ENCODE results near the gene TMEM106C.

Gene TMEM106C

GRCh38 chr12:48004053-48004941 is 40.9 kb downstream of the TMEM106C start, which contains the start of gene COL2A1:
Gene COL2A1, minus strand, starts transcription at chr12:48004476. Its CDS starts 155 bp downstream, at chr12:48004321.
- TF ChIP-seq TAF1 (IDR thresholded peaks at IDR 0.05; ENCODE audit: borderline replicate concordance, insufficient read depth, low read length) (no peak), POLR2AphosphoS5 (IDR thresholded peaks at IDR 0.05; ENCODE audit: low read depth, low read length) (no peak), FOXP2 (optimal IDR thresholded peaks at IDR 0.05; ENCODE audit: borderline replicate concordance, extremely low read depth, extremely low read length, insufficient read depth) (no peak), SIN3A (IDR thresholded peaks at IDR 0.05; ENCODE audit: borderline replicate concordance, insufficient read depth, low read length) (no peak)
- TF ChIP-seq, protein P1, sequence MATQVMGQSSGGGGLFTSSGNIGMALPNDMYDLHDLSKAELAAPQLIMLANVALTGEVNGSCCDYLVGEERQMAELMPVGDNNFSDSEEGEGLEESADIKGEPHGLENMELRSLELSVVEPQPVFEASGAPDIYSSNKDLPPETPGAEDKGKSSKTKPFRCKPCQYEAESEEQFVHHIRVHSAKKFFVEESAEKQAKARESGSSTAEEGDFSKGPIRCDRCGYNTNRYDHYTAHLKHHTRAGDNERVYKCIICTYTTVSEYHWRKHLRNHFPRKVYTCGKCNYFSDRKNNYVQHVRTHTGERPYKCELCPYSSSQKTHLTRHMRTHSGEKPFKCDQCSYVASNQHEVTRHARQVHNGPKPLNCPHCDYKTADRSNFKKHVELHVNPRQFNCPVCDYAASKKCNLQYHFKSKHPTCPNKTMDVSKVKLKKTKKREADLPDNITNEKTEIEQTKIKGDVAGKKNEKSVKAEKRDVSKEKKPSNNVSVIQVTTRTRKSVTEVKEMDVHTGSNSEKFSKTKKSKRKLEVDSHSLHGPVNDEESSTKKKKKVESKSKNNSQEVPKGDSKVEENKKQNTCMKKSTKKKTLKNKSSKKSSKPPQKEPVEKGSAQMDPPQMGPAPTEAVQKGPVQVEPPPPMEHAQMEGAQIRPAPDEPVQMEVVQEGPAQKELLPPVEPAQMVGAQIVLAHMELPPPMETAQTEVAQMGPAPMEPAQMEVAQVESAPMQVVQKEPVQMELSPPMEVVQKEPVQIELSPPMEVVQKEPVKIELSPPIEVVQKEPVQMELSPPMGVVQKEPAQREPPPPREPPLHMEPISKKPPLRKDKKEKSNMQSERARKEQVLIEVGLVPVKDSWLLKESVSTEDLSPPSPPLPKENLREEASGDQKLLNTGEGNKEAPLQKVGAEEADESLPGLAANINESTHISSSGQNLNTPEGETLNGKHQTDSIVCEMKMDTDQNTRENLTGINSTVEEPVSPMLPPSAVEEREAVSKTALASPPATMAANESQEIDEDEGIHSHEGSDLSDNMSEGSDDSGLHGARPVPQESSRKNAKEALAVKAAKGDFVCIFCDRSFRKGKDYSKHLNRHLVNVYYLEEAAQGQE (IDR thresholded peaks at IDR 0.05; ENCODE audit: insufficient read depth in 1 of 2, low read depth in 2 of 2, low read length in 2 of 2) = no peak

DNA sequence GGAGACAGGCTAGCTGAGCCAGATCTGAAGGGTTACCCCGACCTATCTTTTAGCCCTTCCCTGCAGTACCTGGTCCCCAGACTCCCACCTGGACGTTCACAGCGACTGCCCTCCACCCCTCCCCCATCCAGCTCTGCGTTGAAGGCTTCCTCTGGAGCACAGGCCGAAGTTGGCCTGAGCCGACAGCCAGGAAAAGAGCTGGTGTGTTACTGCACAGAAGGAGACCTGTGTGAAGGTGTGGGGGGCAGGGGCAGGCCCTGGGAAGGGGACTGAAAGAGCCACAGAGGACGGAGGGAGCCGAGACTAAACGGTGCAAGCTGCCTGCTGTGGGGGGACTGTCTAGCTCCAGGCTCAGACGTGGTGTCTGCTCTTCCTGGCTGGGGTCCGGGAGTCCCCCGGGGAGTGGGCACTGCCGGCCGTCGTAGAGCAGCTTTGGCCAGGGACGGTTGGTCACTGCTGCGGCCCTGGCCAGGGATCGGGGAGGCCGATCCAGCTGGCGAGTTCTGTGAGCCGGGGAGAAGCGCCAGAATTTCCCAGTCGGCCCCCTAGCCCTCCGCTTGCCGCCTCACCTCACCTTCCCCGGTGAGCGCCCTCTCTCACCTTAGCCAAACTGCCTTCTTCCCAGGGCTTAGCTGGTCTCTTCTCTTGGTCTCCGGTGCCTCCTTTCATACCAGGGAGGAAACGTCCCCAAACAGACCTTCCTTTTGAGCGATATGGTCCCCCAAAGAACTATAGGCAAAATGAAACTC is 41.8 kb downstream of the TMEM106C start:
- TF ChIP-seq POLR2AphosphoS5 (IDR thresholded peaks at IDR 0.05; ENCODE audit: low read depth, low read length) (no peak), TAF1 (IDR thresholded peaks at IDR 0.05; ENCODE audit: borderline replicate concordance, insufficient read depth, low read length) (no peak), FOXP2 (optimal IDR thresholded peaks at IDR 0.05; ENCODE audit: borderline replicate concordance, extremely low read depth, extremely low read length, insufficient read depth) (no peak), SIN3A (IDR thresholded peaks at IDR 0.05; ENCODE audit: borderline replicate concordance, insufficient read depth, low read length) (no peak)
- TF ChIP-seq, protein P1 (IDR thresholded peaks at IDR 0.05; ENCODE audit: insufficient read depth in 1 of 2, low read depth in 2 of 2, low read length in 2 of 2) = no peak

- TF ChIP-seq POLR2AphosphoS5 (IDR thresholded peaks at IDR 0.05; ENCODE audit: low read depth, low read length) = no peak
- TF ChIP-seq FOXP2 (optimal IDR thresholded peaks at IDR 0.05; ENCODE audit: borderline replicate concordance, extremely low read depth, extremely low read length, insufficient read depth) = no peak
- TF ChIP-seq SIN3A (IDR thresholded peaks at IDR 0.05; ENCODE audit: borderline replicate concordance, insufficient read depth, low read length) = no peak
- TF ChIP-seq, protein P1 (IDR thresholded peaks at IDR 0.05; ENCODE audit: insufficient read depth in 1 of 2, low read depth in 2 of 2, low read length in 2 of 2) = no peak
- TF ChIP-seq TAF1 (IDR thresholded peaks at IDR 0.05; ENCODE audit: borderline replicate concordance, insufficient read depth, low read length) = no peak
Observed at GRCh38 chr12:48005750-48006021, 42.3 kb downstream of the TMEM106C start.

DNA sequence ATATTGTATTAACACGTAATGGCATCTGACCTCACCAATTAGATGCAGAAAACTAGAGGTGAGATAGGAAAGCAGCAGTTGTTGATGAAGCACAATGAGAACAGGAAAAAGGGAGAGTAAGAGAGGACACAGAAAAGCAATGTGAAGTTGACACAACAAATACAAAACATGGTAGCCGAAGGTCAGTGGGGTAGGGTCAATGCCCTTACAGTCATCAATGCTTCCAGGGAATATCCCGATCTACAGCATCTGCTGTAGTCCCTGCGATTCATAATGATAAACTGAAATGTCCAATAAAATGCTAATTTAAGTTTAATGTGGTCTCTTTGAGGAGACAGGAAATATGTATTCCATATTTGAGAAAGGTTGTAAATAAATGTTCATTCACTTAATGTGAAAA is 43.8 kb downstream of the TMEM106C start:
- TF ChIP-seq, protein P1 (IDR thresholded peaks at IDR 0.05; ENCODE audit: insufficient read depth in 1 of 2, low read depth in 2 of 2, low read length in 2 of 2) = no peak
- TF ChIP-seq TAF1 (IDR thresholded peaks at IDR 0.05; ENCODE audit: borderline replicate concordance, insufficient read depth, low read length) (no peak), POLR2AphosphoS5 (IDR thresholded peaks at IDR 0.05; ENCODE audit: low read depth, low read length) (no peak), FOXP2 (optimal IDR thresholded peaks at IDR 0.05; ENCODE audit: borderline replicate concordance, extremely low read depth, extremely low read length, insufficient read depth) (no peak), SIN3A (IDR thresholded peaks at IDR 0.05; ENCODE audit: borderline replicate concordance, insufficient read depth, low read length) (no peak)

Measured in PFSK-1 (cell line).